H9 (cell line): ENCODE measurements around the gene CCDC142. TPM values are rescaled to one million over a fixed set of nuclear protein-coding genes. Genes with fewer than 3 reads are reported as not detected.

Source experiments
- DNase-seq: peaks from one replicate; pipeline ENCODE4 v3.0.0-alpha.2; 2017
- H2AFZ ChIP-seq: one replicate; pipeline ENCODE4 v1.6.1; 2013; ENCODE audit warnings: mild to moderate bottlenecking, low read length, control low read depth, moderate library complexity
- H2AK5ac ChIP-seq: 2 replicates; pipeline ENCODE4 v1.6.1; 2013; ENCODE audit warnings: low read length, control low read depth, mixed read lengths; ENCODE audit not compliant: insufficient read length
- H2BK120ac ChIP-seq: one replicate; pipeline ENCODE4 v1.6.1; 2013; ENCODE audit warnings: low read depth, mild to moderate bottlenecking, low read length, control low read depth, inconsistent platforms; ENCODE audit not compliant: poor library complexity, severe bottlenecking
- H2BK12ac ChIP-seq: 2 replicates; pipeline ENCODE4 v1.6.1; 2013; ENCODE audit warnings: low read length, control low read depth, mixed read lengths, low read depth; ENCODE audit not compliant: insufficient read length
- H2BK15ac ChIP-seq: 2 replicates; pipeline ENCODE4 v1.6.1; 2013; ENCODE audit warnings: low read depth, low read length, control low read depth
- H2BK20ac ChIP-seq: one replicate; pipeline ENCODE4 v1.6.1; 2013; ENCODE audit warnings: low read depth, mild to moderate bottlenecking, low read length, control low read depth, inconsistent platforms; ENCODE audit not compliant: poor library complexity, severe bottlenecking
- H2BK5ac ChIP-seq: 2 replicates; pipeline ENCODE4 v1.6.1; 2013; ENCODE audit warnings: low read length, control low read depth, mixed read lengths; ENCODE audit not compliant: insufficient read length
- H3K14ac ChIP-seq: 2 replicates; pipeline ENCODE4 v1.6.1; 2013; ENCODE audit warnings: low read length, control low read depth; ENCODE audit not compliant: insufficient read depth
- H3K18ac ChIP-seq: 2 replicates; pipeline ENCODE4 v1.6.1; 2013; ENCODE audit warnings: low read depth, mild to moderate bottlenecking, mixed read lengths, low read length, control low read depth; ENCODE audit not compliant: insufficient read length
- H3K23ac ChIP-seq: 2 replicates; pipeline ENCODE4 v1.6.1; 2013; ENCODE audit warnings: low read length, control low read depth, mixed read lengths, low read depth; ENCODE audit not compliant: insufficient read length
- H3K23me2 ChIP-seq: 2 replicates; pipeline ENCODE4 v1.6.1; 2013; ENCODE audit warnings: low read depth, mild to moderate bottlenecking, mixed read lengths, low read length, control low read depth; ENCODE audit not compliant: insufficient read length, poor library complexity, severe bottlenecking
- H3K27ac ChIP-seq: 2 replicates; pipeline ENCODE4 v1.5.1; 2013; ENCODE audit warnings: low read length, control low read depth, mixed read lengths, low read depth; ENCODE audit not compliant: insufficient read length
- H3K27me3 ChIP-seq: 2 replicates; pipeline ENCODE4 v1.6.1; 2013; ENCODE audit warnings: low read length, control low read depth, inconsistent platforms; ENCODE audit not compliant: insufficient read depth
- H3K4ac ChIP-seq: 2 replicates; pipeline ENCODE4 v1.6.1; 2013; ENCODE audit warnings: low read depth, mild to moderate bottlenecking, control low read depth, inconsistent platforms, low read length, moderate library complexity
- H3K4me1 ChIP-seq: 2 replicates; pipeline ENCODE4 v1.6.1; 2013; ENCODE audit warnings: low read length, control low read depth, inconsistent platforms; ENCODE audit not compliant: insufficient read depth
- H3K4me2 ChIP-seq: 2 replicates; pipeline ENCODE4 v1.6.1; 2013; ENCODE audit warnings: low read length, control low read depth, mixed read lengths; ENCODE audit not compliant: insufficient read length, insufficient read depth
- H3K56ac ChIP-seq: 2 replicates; pipeline ENCODE4 v1.6.1; 2013; ENCODE audit warnings: low read depth, mild to moderate bottlenecking, mixed read lengths, low read length, control low read depth; ENCODE audit not compliant: insufficient read length
- H3K79me1 ChIP-seq: 2 replicates; pipeline ENCODE4 v1.6.1; 2013; ENCODE audit warnings: low read depth, mild to moderate bottlenecking, moderate library complexity, low read length, control low read depth, inconsistent platforms; ENCODE audit not compliant: insufficient read depth, poor library complexity, severe bottlenecking
- H3K79me2 ChIP-seq: 2 replicates; pipeline ENCODE4 v1.6.1; 2013; ENCODE audit warnings: low read length, control low read depth, inconsistent platforms; ENCODE audit not compliant: insufficient read depth
- H3K9ac ChIP-seq: 2 replicates; pipeline ENCODE4 v1.6.1; 2013; ENCODE audit warnings: low read length, control low read depth, mixed read lengths; ENCODE audit not compliant: insufficient read length; ENCODE audit errors: extremely low read depth
- H3K9me3 ChIP-seq: one replicate; pipeline ENCODE4 v1.6.1; 2013; ENCODE audit warnings: low read depth, low read length, inconsistent platforms; ENCODE audit not compliant: control insufficient read depth
- H3T11ph ChIP-seq: one replicate; pipeline ENCODE4 v1.6.1; 2013; ENCODE audit warnings: mild to moderate bottlenecking, low read length, control low read depth, inconsistent platforms
- H4K20me1 ChIP-seq: one replicate; pipeline ENCODE4 v1.6.1; 2013; ENCODE audit not compliant: control insufficient read depth, insufficient read length, insufficient read depth
- H4K5ac ChIP-seq: 2 replicates; pipeline ENCODE4 v1.6.1; 2013; ENCODE audit warnings: low read depth, mild to moderate bottlenecking, mixed read lengths, low read length, control low read depth; ENCODE audit not compliant: insufficient read length
- H4K8ac ChIP-seq: replicated peaks from 2 replicates; pipeline ENCODE4 v1.6.1; 2013; ENCODE audit warnings: low read length, control low read depth, mixed read lengths, low read depth; ENCODE audit not compliant: insufficient read length
- H4K91ac ChIP-seq: 2 replicates; pipeline ENCODE4 v1.6.1; 2013; ENCODE audit warnings: low read depth, mild to moderate bottlenecking, moderate library complexity, mixed read lengths, low read length, control low read depth; ENCODE audit not compliant: insufficient read length
- H3K27ac Mint-ChIP-seq, 3 experiments: 2 replicates in 2 of 3; 3 replicates in 1 of 3; pipeline ENCODE4 v1.8.0; 2020 to 2021; ENCODE audit warnings: mixed read lengths in 3 of 3, mild to moderate bottlenecking in 1 of 3, moderate library complexity in 1 of 3
- H3K27me3 Mint-ChIP-seq: 2 replicates; pipeline ENCODE4 v1.8.0; 2021; ENCODE audit warnings: low read depth, mild to moderate bottlenecking, moderate library complexity, mixed read lengths
- H3K36me3 Mint-ChIP-seq, 3 experiments: 2 replicates in 2 of 3; 3 replicates in 1 of 3; pipeline ENCODE4 v1.8.0; 2020 to 2021; ENCODE audit warnings: low read depth in 3 of 3, mixed read lengths in 3 of 3; ENCODE audit not compliant: insufficient read depth in 1 of 3
- H3K4me1 Mint-ChIP-seq, 2 experiments: 2 replicates each; pipeline ENCODE4 v1.8.0; 2020; ENCODE audit warnings: mixed read lengths in 2 of 2
- H3K4me3 Mint-ChIP-seq, 2 experiments: 2 replicates in 1 of 2; 3 replicates in 1 of 2; pipeline ENCODE4 v1.8.0; 2020 to 2021; ENCODE audit warnings: mild to moderate bottlenecking in 2 of 2, mixed read lengths in 2 of 2, moderate library complexity in 1 of 2
- H3K9me3 Mint-ChIP-seq, 2 experiments: 2 replicates in 1 of 2; 3 replicates in 1 of 2; pipeline ENCODE4 v1.8.0; 2020; ENCODE audit warnings: mild to moderate bottlenecking in 2 of 2, mixed read lengths in 2 of 2, moderate library complexity in 1 of 2
- WGBS: extraction: QIAGEN DNeasy Blood & Tissue Kit; methylation state at CpG from one replicate; pipeline ENCODE4 v1.1.7; 2013; ENCODE audit warnings: missing lambda C conversion rate, low lambda C conversion rate, mixed read lengths; ENCODE audit not compliant: insufficient read length; ENCODE audit errors: extremely low coverage; 5-methylcytosine and 5-hydroxymethylcytosine counted together
- total RNA-seq: library from RNA; stranded (reverse); gene quantifications from 2 replicates; pipeline ENCODE4 v1.2.1, GENCODE V29; 2021
- TF ChIP-seq, protein P1 (sequence below): fragments of 200-600 bp; sonication (generic); conservative IDR thresholded peaks from 3 replicates; pipeline ENCODE4 v1.8.0; 2021; ENCODE audit warnings: antibody characterized with exemption, mild to moderate bottlenecking

Gene CCDC142
- total RNA-seq, 1 experiment from 2014 or later, result 21.5 TPM

DNA sequence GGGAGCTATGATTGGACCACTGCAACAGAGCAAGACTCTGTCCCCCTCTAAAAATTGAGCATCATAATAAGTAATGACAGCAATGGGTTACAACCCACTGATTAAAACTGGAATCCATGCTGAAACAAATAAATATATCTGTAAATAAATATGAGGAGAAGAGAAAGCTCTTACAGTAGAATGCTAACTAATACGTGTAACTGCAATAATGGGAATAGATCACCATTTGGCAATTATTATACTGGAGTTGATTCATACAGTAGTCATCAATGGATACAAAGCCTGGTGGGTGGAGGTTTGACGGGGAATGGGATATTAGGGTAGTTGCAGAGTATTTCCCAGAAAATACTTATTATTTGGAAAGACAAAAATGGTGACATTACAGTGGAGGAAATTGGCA lies 34.0 kb downstream of the CCDC142 start:
- H3K23ac ChIP-seq, result no peak overlapping the region
- H3T11ph ChIP-seq, result no peak overlapping the region
- no peak overlapping the region for H3K14ac ChIP-seq
- Mint-ChIP-seq H3K4me3 (no peak overlapping the region), H3K9me3 (no peaks in the 10 kb centered on the region; a peak in 1 of 5 replicates), H3K27me3 (peaks cover 20% of the 10 kb centered on the region), H3K36me3 (no peaks in the 10 kb centered on the region), H3K4me1 (peaks cover 0 to 6% of the 10 kb centered on the region in 2 experiments; a peak in 1 of 4 replicates), H3K27ac (peak overlapping the region in 1 of 3 experiments; percentile 67; a peak in 1 of 7 replicates)
- no peak overlapping the region for H3K4ac ChIP-seq
- TF ChIP-seq, protein P1, sequence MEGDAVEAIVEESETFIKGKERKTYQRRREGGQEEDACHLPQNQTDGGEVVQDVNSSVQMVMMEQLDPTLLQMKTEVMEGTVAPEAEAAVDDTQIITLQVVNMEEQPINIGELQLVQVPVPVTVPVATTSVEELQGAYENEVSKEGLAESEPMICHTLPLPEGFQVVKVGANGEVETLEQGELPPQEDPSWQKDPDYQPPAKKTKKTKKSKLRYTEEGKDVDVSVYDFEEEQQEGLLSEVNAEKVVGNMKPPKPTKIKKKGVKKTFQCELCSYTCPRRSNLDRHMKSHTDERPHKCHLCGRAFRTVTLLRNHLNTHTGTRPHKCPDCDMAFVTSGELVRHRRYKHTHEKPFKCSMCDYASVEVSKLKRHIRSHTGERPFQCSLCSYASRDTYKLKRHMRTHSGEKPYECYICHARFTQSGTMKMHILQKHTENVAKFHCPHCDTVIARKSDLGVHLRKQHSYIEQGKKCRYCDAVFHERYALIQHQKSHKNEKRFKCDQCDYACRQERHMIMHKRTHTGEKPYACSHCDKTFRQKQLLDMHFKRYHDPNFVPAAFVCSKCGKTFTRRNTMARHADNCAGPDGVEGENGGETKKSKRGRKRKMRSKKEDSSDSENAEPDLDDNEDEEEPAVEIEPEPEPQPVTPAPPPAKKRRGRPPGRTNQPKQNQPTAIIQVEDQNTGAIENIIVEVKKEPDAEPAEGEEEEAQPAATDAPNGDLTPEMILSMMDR, result no peak
- no peak overlapping the region for H3K27ac ChIP-seq
- H3K56ac ChIP-seq, result no peak overlapping the region
- no peaks in the 10 kb centered on the region for H3K79me1 ChIP-seq
- no peak overlapping the region for H3K18ac ChIP-seq
- H4K5ac ChIP-seq, result no peak overlapping the region
- no peak overlapping the region for H2BK12ac ChIP-seq
- no peak overlapping the region for H2BK20ac ChIP-seq
- H3K27me3 ChIP-seq, result no peaks in the 10 kb centered on the region
- no peaks in the 10 kb centered on the region for H3K23me2 ChIP-seq
- no peak overlapping the region for H4K8ac ChIP-seq
- no peak overlapping the region for H2AK5ac ChIP-seq
- no peak for DNase-seq
- no peaks in the 10 kb centered on the region for H3K4me1 ChIP-seq
- no peak overlapping the region for H3K4me2 ChIP-seq
- H2BK5ac ChIP-seq, result no peak overlapping the region
- no peak overlapping the region for H4K91ac ChIP-seq
- no peak overlapping the region for H2BK120ac ChIP-seq
- no CpG with 5 or more reads among the region's 2 CpGs for WGBS
- no peaks in the 10 kb centered on the region for H3K9me3 ChIP-seq
- no peaks in the 10 kb centered on the region for H3K79me2 ChIP-seq
- no peak overlapping the region for H3K9ac ChIP-seq
- no peak overlapping the region for H2AFZ ChIP-seq
- H4K20me1 ChIP-seq, result no peaks in the 10 kb centered on the region
- H2BK15ac ChIP-seq, result no peak overlapping the region
